Hair follicular keratinocyte (primary cell): Measurements from ENCODE around the gene NEURL2. TPM values are rescaled to one million over a fixed set of nuclear protein-coding genes. Genes with fewer than 3 reads are reported as not detected.

Experiments used
- total RNA-seq: library from RNA; depleted of rRNA; stranded (reverse); fragments of >200 nt; gene quantifications from 2 replicates; pipeline ENCODE4 v1.2.3, GENCODE V29; 2015

NEURL2 gene
- 1.7 and 3.4 TPM in 2 replicates for total RNA-seq

GRCh38 chr20:45890985-45891983 lies at the start of gene NEURL2, which contains the start of gene CTSA:
NEURL2 (minus strand) TSS chr20:45891208; CDS start chr20:45890991, 217 bp downstream.
CTSA (plus strand) TSS chr20:45891335; CDS start chr20:45891569, 234 bp downstream.

DNA sequence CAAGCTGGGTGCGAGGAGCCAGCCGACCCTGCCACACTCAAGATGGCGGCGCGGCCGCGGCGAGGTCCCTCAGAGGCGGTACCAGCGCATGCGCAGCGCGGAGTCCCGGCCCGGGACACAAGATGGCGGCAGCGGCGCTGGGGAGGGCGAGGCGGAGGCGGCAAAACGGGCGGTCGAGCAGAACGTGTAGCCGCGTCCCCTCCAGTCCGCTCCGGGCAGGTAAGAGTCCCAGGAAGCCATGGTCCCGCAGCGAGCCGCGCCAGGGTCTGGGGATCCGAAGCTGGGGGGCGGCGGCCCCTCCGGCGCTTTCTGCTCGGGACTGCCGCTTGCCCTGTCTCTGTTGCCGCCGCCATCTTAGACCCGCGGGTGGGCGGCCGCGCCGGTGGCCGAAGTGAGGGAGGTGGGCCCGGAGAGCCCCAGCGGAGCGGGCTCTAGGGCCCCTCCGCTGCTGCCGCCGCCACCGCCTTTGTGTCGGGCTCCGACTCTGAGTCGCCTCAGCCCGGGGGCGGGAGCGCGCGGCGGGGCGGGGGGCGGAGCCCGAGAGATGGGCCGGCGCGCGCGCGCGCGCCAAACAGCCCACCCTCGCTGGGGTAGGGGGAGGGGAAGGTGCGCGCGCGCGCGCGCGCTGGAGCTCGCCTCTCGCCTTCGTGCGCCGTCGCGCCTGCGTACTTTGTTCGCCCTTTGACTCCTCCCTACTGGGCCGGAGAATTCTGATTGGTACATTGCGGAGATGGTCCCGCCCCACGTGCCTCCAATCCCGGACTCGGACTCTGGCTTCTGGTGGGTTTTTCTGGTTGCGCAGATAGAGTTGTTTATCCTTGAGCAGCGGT lies 43.8 kb upstream of the NEURL2 start, which contains the start of gene PCIF1:
Gene PCIF1, plus strand, starts transcription at position 98 of the 830 bp plus-strand sequence. CDS start 4,317 bp downstream, outside the sequence.

GRCh38 chr20:45911486-45912343 lies 20.7 kb upstream of the NEURL2 start, which contains the start of gene PLTP:
PLTP (minus strand) TSS chr20:45912155; CDS start chr20:45911452, 703 bp downstream.

DNA sequence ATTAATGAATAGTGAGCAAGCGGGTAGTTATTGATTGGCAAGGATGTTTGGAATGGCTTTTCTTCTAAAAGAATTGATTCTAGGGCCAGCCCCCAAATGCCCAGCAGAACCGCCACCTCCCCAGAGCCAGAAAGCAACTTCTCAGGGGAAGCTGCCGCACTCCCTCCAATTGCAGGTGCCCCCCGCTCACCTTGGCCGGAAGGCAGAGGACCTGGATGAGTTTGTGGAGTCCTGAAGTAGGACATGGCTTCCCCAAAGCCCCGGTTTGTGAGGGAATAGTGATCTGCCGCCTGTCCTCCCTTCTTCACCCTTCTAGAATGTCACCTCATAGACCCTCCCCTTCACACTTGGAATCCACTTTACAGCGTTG lies 3.7 kb downstream of the NEURL2 start, which contains the start of gene SPATA25:
Gene SPATA25, minus strand, starts transcription at position 277 of the 370 bp plus-strand sequence. Its CDS starts 32 bp downstream, at position 245.

GRCh38 chr20:45880988-45881788 lies 9.8 kb downstream of the NEURL2 start, which contains the start of gene ZSWIM1:
ZSWIM1 (plus strand) TSS chr20:45881227; CDS start chr20:45882593, 1,366 bp downstream.

DNA sequence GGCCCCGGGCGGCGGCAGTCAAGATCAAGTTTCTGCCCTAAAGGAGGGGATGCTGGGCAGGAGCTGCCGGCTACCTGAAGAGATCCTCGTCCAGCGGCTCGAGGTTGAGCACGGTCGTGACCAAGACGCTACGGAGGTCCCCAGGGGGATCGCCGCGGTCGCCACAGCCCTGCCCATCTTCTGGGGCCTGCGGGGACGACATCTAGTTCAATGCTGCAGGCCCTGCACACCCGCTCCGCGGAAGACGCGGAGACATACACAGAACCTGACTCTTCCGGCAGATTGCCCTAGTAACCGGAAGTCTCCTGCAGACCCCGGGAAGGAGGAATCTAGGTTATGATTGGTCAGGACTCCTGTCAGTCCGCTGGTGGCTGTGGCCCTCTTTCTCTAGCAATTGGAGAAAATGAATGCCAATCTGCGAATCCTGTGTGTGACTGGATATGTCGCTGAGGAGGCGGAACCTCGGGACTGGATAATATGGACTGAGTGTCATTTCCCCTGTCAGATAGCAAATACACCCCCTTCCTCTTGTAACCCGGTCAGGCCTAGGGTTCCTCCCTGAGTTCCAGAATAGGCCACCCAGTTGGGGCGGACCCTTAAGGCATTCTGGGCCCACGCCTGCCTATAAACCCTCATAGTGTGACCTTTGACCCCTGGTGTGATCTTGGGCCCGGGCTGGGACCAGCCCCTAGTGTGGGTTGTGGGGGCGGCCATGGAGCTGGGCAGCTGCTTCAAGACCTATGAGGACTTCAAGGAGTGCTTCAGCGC lies 33.7 kb downstream of the NEURL2 start, which contains the start of the genes ACOT8 and ZSWIM3:
Gene ACOT8, minus strand, starts transcription at position 279 of the 768 bp plus-strand sequence. Its CDS starts 77 bp downstream, at position 202.
Gene ZSWIM3, plus strand, starts transcription at position 501 of the 768 bp plus-strand sequence. Its CDS starts 212 bp downstream, at position 713.

Other genes starting within 250 kb of the NEURL2 start
- gene WFDC11, start 221.0 kb downstream of the NEURL2 start, total RNA-seq: not detected in 2 replicates
- not detected in 2 replicates for gene WFDC13, start 189.2 kb downstream of the NEURL2 start, total RNA-seq
- not detected in 2 replicates for gene WFDC10B, start 186.2 kb downstream of the NEURL2 start, total RNA-seq
- not detected in 2 replicates for gene SPINT4, start 168.9 kb downstream of the NEURL2 start, total RNA-seq
- not detected in 2 replicates for gene WFDC3, start 99.3 kb downstream of the NEURL2 start, total RNA-seq
- gene DNTTIP1, start 99.3 kb downstream of the NEURL2 start, total RNA-seq: 10.6 and 11.9 TPM in 2 replicates
- gene UBE2C, start 78.6 kb downstream of the NEURL2 start, total RNA-seq: 57.3 and 146 TPM in 2 replicates
- not detected in 2 replicates for gene TNNC2, start 63.9 kb downstream of the NEURL2 start, total RNA-seq
- gene SNX21, start 57.4 kb downstream of the NEURL2 start, total RNA-seq: 14.5 and 19.3 TPM in 2 replicates
- 41.1 and 59.1 TPM in 2 replicates for gene ACOT8, start 33.8 kb downstream of the NEURL2 start, total RNA-seq
- 2.7 and 3.2 TPM in 2 replicates for gene ZSWIM3, start 33.6 kb downstream of the NEURL2 start, total RNA-seq
- 4.4 and 7.3 TPM in 2 replicates for gene ZSWIM1, start 10.0 kb downstream of the NEURL2 start, total RNA-seq
- gene SPATA25, start 3.6 kb downstream of the NEURL2 start, total RNA-seq: not detected in 2 replicates
- 22.9 and 26.6 TPM in 2 replicates for gene CTSA, start 127 bp upstream of the NEURL2 start, total RNA-seq
- gene PLTP, start 20.9 kb upstream of the NEURL2 start, total RNA-seq: 123 and 157 TPM in 2 replicates
- gene PCIF1, start 43.5 kb upstream of the NEURL2 start, total RNA-seq: 14.2 and 14.9 TPM in 2 replicates
- 11.1 and 12.6 TPM in 2 replicates for gene ZNF335, start 81.0 kb upstream of the NEURL2 start, total RNA-seq
- gene MMP9, start 117.7 kb upstream of the NEURL2 start, total RNA-seq: 49.9 and 508 TPM in 2 replicates
- gene SLC12A5, start 138.0 kb upstream of the NEURL2 start, total RNA-seq: 0.23 and 0.76 TPM in 2 replicates
- 12.1 and 14.0 TPM in 2 replicates for gene NCOA5, start 198.8 kb upstream of the NEURL2 start, total RNA-seq
- gene CD40, start 227.1 kb upstream of the NEURL2 start, total RNA-seq: 7.4 and 10.9 TPM in 2 replicates